AML-193 (cell line): ENCODE measurements around the gene CACNA1D.

Source experiments
- DNase-seq, 2 experiments: peaks; one replicate each; lab custom pipeline; 2025; lab: John Stamatoyannopoulos, UW

CACNA1D gene

DNA sequence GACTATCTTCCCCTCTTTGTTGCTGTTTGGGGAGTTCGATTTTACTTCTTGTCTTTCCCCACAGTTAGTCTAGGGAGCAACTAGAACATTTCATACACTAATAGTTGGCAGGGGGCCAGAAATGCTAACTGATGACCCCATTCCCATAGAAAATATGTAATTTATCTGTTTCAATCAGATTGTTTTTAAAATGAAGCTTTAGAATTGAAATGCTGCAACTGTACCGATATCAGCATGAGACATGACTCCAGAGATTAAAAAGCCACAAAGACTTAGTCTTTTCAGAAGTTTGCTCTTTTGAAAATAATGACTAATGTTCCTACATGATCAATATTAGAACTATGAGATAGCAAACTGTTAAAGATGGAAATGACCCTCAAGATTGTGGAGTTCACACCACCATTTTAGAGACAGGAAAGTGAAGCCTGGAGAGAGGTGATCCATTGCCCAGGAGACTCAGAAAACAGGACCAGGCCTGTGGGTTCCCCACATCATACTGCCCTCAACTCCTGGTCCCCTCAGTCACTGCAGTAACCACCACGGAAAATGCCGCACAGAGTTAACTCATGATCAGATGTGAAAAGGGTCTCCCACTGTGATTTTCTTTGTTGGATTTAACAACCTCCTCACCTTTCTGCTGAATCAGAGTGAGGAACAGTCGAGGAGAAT, 221.5 kb downstream of the CACNA1D start:
- DNase-seq = no peak

DNA sequence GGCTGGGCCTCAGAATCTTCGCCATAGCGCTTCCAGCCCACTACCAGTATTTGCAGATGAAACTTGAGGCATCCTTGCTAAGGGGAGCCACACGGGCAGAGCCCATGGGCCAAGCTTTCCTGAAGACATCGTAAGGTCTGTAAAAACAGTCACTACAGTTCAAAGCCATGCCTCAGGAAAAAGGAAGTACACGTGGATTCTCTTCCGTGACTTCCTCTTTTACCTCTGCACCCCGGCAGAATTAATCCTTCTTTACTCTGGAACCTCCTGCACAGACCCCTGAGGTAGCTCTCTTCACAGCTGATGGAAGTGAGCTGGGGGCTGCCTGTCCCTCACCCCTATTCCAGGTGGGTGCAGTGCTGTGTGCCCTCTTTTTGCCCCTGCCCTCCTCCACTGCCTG, 222.6 kb downstream of the CACNA1D start:
- peak; percentile 44 to 56 for DNase-seq

DNA sequence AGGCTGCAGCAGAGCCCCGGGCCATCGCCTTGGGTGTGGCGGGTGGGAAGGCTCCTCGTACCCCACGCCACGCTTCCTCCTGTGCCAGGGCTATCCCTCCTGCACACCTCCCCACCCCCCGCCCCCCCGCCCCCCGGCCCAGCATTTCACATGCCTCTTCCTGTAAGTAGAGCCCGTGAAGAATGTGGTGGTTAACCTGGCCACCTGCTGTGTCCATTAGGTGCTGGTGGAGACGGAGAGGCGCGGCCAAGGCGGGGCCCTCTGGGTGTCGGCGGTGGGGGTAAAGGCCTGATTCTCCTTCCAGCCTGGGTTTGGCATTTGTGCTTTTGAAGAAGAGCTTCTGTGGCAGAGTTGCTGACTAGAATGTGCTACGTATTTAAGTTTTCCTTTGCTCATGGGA, 224.1 kb downstream of the CACNA1D start:
- no peak for DNase-seq

DNA sequence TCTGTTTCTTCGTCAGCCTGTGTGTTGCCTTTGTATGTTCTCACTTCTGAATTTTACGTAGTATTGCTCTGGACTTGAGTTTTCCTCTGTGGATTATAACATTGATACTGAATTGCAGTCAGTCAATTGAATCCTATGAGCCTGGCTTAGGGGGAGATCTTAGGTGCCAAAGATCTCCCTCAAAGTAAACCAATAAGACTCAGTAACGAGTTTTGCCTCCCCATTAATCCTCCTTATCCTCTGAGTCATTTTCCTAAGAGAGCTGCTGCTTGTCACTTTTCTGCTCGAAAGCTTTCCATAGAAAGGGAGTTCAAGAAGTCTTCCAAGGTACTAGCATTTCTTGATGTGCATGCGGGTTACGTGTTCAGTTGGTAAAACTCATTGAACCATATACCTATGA, 225.4 kb downstream of the CACNA1D start:
- DNase-seq = no peak

DNA sequence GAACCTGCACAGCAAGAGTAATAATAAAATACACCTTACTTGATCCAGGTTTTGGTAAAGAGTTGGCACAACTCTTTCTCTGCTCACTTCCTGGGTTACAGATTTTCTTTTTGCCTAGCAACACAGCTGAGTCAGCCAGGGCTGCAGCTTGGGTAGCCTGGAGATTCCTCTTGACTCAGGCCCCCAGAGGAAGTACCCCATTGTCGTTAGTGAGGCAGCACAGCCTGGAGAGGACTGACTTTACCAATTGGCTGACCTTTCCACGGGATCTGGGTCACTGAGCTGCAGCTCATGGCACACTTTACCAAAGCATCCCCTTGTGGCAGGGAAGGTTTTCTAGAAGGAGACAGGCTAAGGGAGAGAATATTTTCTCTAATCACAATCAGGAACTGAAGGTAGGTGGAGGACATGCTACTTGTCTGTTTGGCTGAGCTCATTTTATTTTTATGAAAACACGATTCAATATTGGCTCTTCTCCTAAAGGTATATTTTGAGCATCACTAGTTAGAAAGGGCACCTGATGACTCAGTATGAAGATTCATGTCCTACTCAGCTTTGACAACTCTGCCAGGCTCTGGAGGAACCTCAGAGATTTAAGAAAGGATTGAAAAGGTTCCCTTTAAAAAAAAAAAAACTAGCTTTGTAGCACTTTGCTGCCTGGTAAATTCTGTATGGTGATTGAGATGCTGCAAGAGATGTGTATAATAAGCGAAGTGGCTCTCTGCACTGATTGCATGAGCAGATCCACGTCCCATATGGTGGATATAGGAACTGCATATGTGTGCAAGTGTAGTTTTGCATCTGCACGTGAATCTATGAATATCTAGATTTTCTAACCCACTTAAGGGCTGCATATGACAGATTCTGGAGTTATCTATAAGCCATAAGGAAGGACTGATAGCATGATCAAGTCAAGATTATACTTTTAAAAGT, 227.0 kb downstream of the CACNA1D start:
- no peak for DNase-seq

DNA sequence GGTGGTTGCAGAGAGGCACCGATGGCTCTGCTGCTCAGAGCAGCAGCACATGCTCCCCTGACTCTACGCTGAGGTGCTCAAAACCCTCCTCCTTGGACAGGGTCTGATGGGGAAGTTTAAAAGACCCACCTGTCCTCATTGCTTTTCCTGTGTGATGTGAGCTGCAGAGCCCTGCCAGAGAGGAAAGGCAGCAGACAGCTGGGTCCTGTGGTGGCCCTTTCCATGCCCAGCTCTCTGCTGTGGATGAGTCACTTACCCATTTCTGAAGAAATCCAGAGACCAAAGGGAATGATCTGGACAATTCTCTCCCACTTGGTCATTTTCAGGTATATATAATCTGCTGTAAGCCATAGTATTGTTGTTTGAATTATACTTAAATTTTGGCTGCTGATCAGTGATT, 230.2 kb downstream of the CACNA1D start:
- DNase-seq = no peak

DNA sequence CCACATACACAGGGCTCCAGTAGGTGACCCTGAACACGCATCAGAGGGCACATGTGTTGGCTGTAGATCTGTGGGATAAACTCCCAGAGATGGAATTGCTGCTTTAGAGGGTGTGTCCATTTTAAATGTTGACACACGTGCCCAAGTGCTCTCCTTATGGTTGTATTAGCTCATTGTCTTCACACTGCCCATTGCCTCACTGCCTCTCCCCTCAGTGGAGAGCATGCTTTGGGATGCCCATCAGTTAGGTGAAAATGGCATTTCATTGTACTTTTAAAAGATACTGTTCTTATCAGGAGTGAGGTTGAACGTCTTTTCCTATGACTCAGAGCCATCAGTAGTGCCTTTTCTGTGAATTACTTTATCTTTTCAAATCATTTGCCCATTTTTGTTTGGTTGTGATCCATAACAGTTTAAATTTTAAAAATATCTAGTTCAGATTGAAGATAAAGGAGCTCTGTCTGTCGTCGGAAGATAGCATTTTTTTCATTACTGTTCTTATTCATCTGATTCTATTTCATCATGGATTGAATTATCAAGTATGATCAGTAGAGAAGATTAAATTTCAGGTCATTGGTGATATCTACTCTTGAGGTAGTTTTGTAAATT, 231.1 kb downstream of the CACNA1D start:
- no peak for DNase-seq

DNA sequence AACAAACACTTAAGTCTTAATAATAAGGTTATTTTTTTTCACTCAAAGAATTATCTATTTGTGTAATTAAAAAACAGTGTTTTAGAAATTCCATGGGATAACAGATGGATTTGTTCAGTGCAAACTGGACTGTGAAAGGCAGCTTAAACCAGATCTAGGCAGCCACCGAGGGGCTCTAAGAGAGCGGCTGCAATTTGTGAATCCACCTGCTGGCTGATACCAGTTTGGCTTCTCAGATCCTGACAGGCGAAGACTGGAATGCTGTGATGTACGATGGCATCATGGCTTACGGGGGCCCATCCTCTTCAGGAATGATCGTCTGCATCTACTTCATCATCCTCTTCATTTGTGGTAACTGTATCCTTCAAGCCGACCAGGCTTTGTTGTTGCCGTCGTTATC, 232.2 kb downstream of the CACNA1D start:
- DNase-seq = no peak

DNA sequence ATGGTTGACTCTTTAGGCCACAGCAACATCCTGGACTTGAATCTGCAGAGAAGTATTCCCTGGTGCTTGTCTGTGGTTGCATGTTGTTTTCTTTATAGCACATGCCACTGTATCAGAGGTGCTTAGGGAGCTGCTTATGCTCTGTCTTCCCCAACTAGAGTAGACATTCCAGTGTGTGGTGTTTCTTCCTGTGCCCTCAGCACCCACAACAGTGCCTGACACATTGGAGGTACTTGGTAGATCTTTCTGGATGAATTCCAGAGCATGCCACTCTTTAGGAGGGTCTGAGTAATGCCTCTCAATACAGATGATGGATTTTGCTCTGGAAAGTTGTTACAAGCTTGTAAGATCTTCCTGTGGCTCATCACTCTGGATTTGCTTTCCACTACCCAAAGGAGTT, 234.2 kb downstream of the CACNA1D start:
- DNase-seq = no peak

DNA sequence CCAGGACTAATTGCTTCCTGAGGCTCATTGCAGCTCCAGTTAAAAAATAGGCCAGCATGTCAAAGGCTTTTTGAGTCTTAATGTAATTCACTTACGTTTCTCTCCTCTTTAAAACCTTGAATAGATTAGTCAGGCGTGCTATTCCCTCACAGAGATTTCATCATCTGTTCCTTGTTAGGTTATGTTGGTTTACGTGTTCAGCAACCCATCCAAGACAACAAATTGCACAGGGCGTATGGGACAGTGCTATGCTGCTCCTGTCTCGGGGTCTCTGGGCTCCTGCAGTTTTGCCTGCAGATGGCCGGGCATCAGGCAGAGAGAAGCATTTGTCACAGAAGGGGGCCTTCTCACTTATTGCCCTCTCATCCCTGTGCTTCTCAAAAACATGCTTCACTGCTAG, 234.7 kb downstream of the CACNA1D start:
- DNase-seq = no peak

DNA sequence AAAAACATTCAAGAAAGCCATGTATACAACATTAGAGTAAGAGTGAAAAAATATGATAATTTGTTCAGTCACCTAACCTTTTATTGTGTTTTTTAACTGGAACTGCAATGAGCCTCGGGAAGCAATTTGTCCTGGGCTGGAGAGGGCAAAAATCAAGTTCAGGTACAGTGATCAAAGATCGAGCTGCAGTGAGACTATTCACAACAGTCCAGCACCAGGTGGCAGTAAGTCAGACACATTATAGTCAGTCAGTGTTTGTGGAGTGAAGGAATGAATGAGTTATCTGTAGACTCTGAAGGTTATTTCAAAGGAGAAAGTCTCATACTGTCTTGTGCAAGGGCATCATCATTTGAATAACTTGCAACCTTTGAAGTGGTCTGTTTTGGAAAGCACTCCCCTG, 235.2 kb downstream of the CACNA1D start:
- no peak for DNase-seq

DNA sequence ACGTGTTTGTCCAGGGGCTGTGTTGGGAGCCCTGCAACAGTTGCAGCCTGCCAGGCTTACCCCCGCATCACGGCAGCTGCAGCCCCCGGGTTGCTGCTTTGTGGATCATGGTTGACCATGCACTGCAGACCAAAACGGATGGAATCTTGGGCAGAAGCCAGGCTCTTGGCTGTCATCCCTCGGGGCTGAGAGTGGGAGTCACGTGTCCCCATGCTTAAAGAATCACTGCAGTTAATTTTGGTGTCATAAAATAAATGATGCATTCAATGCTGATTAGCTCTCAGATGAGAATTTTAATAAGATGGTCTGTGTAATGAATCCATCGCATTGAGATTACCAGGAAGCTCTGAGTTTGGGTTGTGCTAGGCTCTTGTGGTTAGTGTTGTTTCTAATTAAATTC, 236.2 kb downstream of the CACNA1D start:
- no peak for DNase-seq

DNA sequence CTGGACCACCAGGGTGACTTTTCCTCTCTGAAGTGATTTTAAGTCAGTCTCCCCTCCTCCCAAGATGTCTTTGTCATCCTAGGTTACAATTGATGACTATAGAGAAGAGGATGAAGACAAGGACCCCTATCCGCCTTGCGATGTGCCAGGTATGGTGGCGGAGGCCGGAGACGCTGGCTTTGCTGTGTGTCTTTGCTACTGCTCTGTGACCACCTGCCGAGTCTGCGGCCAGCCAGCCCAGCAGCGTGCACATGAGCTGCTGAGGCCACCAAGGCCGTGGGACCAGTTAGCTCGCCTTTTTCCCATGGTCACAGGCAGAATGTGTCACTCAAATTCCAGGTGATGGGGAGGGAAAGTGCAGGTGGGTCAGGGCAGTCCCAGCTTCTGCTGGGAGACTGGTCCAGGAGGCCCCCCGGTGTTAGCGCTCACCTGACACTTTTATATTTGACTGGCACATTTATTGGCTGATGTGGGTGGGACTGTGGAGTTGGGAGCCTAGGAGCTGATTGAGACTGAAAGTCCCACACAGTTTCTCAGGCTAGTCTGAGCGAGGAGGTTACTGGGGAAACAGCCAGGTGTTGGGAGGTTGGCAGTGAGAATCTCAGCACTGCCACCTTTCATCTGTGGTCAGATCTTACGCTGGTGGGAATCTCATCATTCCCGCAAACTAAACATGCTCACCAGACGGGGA, 237.7 kb downstream of the CACNA1D start:
- DNase-seq = no peak

DNA sequence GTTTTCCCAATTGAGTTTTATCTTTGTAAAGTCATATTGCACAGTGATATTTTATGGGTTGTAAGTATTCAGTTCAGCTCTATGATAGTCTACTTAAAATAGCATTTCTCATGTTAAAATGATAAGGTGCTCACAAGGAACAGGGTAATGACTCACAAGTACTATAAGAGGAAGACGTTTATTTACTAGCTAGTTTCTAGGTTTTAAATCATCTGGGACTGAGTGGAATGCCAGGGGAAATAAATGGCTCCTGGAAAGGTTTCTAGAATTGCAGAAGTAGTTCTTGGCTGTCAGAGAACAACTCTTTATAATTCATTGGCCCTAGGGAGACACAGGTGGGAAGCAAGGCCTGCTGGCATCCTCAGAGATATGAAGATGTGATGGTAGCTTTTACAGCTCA, 239.0 kb downstream of the CACNA1D start:
- DNase-seq = no peak

DNA sequence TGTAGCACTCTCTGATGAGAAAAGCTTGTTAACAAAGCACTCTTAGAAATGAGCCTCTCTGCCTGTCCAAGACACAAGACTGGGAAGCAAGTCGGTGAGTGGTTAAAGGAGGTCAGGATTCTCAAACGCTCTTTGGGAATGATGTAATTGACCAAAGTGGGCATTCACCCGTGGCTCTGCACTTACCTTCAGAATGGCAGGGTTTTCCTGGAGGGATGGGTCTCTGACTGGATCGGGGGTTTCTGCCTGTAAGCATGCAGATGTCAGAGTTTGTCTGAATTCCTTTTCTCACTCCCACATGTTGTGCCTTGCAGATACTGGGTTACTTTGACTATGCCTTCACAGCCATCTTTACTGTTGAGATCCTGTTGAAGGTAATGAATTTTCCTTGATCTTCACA, 245.6 kb downstream of the CACNA1D start:
- no peak for DNase-seq

DNA sequence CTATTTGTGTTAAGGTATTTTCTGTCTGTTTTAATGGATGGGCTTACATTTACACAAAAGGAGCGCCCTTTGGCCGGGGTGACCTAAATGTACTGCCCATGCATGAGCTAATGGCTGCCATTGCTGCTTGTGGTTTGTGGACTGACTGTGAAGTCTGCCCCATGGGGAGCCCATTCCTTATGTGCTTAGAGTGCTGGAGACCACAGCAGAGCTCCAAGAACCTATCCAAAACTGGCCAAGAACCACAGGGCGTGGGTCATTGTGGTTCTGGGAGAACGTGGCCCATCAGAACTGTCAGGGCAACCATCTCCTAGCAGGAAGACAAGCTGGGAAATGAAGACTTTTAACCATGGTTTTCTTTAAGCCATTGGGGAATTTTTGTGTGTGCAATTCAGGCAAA, 246.5 kb downstream of the CACNA1D start:
- no peak for DNase-seq

DNA sequence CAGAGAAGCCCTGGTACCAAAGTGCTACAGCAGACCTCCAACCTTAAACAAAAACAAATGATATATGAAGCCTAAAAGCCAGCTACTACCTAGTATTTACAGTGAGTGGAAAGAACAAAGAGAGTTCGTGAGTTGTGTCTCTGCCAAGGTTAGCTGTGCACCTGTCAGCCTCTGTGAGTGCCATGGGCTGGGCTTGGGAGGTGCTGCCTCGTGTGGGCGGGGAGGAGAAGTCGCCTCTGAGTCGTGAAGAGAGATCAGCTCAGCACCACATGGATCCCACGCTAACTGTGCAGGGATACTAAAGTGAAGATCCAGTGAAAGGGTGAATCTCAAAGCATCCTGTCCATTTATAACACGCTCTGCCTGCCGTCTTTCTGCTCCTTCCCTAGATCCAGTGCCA, 249.9 kb downstream of the CACNA1D start:
- DNase-seq = no peak

DNA sequence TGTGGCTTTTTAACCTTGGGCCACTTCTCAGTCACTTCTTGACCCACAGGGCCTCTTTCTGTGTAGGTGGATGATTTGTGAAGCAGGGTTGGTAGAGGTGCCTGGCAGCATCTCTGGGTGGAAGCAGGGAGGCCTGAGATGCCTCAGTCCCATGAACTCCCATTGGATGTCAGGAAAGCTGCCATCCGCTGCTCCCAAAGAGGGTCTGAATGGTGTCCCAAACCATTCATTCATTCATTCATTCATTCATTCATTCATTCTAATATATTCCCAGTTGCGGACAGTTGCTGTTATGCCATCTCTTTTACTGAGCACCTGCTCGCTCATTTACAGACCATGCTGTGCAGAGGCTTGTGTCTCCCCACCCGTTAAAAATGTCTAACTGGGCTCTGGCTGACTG, 253.1 kb downstream of the CACNA1D start:
- DNase-seq = no peak

DNA sequence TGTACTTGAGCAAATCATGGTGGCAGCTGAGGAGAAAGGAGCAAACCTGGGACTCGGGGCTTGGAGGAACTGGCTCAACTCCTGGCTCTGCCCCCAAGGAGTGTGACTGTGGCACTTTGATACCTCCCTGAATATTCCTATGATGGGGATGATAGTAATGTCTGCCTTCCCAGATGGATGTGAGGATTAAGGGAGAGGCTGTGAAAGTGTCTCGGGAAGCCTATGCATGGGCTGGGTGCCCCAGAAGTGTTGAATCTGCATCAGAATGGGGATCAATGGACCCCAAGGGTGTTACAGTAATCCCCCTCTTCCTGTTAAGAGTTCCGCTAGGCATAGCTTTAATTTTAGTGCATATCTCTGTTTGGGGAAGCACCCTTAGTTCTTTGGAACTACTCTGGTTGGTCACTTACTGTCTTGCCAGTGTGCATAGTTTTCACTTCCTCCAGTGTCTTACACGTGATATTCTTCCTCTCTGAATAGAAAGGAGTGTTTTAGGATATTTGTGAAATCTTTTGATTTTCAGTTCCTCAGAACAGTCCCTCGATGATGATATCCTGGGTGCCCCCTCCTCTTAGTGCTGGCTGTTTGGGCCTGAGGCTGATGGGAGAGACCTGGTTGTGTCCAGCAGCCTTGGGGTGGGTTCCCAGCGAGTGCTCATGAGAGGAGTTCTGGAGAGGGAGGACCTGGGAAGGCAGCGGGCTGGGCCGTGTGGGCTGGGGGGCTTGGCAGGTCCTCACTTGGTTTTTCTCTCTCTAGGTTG, 254.3 kb downstream of the CACNA1D start:
- no peak for DNase-seq

DNA sequence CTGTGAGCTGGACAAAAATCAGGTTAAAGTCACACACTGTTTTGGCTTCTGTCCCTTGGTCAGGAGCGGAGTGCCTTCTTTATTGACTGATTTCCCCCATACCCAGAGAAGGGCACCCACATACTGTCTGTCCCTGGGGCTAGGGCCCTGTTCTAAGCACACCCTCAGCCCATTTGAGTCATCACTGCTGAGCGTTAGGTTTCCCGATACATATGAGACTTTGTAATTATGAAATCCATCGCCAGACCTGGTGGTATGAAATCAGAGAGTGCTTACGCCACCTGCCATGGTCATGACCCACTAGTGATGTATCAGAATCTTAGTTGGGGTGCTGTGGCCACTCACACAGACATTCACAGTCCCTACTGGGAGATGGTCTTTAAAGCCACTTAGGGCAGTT, 255.0 kb downstream of the CACNA1D start:
- no peak for DNase-seq

DNA sequence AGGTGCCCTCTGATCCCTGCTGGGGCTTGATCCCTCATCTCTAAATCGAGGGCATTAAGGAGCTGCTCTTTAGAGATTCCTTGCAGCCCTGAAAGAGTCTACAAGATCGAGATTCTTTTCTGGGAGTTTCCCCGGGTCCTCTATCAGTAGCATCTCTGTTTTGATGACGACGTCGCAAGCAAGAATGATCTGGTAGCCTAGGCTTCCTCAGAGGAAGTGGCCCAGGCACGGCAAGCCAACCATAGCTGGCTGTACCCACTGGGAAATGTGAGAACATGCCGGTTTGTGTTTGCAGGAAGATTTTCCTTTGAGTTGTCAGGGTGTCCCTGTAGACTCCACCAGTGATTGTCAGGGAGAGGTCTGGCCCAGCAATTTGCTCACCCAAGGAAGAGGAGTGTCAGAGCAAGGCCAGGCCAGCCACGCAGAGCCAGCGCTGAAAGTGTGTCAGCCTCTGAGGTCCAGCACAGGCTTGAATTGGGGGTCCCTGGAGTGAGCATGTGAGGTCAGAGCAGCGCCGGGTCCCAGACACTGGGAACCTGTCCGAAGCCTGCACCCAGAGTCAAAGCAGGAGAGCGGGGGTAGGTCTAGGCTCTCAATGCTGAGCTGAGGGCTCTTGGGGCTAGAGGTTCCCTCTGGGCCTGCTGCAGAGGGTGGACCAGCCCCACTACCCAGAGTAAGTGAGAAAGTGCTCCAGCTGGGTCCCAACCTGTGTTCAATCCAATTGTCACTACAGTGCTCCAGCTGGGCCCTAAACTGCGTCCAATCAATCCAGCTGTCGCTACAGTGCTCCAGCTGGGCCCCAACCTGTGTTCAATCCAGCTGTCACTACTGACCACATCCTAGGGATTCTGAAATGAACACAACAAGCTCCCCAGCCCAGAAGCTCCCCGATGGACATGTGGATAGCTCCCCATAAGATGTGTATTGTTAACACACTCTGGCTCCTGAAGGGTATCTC, 256.1 kb downstream of the CACNA1D start:
- DNase-seq = no peak
